BJ (cell line): Measurements from ENCODE around the gene KLHL40. TPM values are rescaled to one million over a fixed set of nuclear protein-coding genes. Genes with fewer than 3 reads are reported as not detected.

Experiments
- CTCF ChIA-PET: fragments of 350-600 bp; formaldehyde crosslinking; extraction: SDS; loops from one replicate; lab custom pipeline; 2021; ENCODE audit warnings: antibody characterized with exemption, inconsistent platforms; lab: Yijun Ruan, JAX
- POLR2A ChIA-PET: fragments of 300-600 bp; sonication (Branson Sonifier 250); formaldehyde crosslinking; extraction: SDS; loops from one replicate; lab custom pipeline; 2021; ENCODE audit warnings: antibody characterized with exemption; lab: Charles Lee
- DNase-seq: peaks from one replicate; pipeline ENCODE4 v3.0.0-alpha.2; 2011; ENCODE audit warnings: low read depth
- H3K27me3 ChIP-seq: 2 replicates; pipeline ENCODE4 v1.6.0; 2011; ENCODE audit warnings: low read length; ENCODE audit not compliant: control insufficient read depth, insufficient read depth
- H3K36me3 ChIP-seq: 2 replicates; pipeline ENCODE4 v1.5.1; 2011; ENCODE audit warnings: low read length; ENCODE audit not compliant: control insufficient read depth, insufficient read depth
- H3K4me3 ChIP-seq: 2 replicates; pipeline ENCODE4 v1.5.1; 2011; ENCODE audit warnings: low read depth, mild to moderate bottlenecking, control low read depth, low read length
- CTCF ChIP-seq: IDR thresholded peaks from 2 replicates; pipeline ENCODE4 v1.5.1; 2011; ENCODE audit warnings: low read depth, mild to moderate bottlenecking, control low read depth, inconsistent platforms, low read length, moderate library complexity; ENCODE audit not compliant: insufficient read depth
- polyA plus RNA-seq: library from polyadenylated mRNA; depleted of rRNA; stranded (reverse); fragments of >200 nt; gene quantifications from 2 replicates; pipeline ENCODE4 v1.2.3, GENCODE V29; 2011

Gene KLHL40
- polyA plus RNA-seq, 1 experiment: not detected

- POLR2A ChIA-PET: no interaction called here
- H3K4me3 ChIP-seq: no peak overlapping the region
- CTCF ChIA-PET: interaction anchor here (0.6 to 2.3 kb wide), 3 partner anchors 12 to 28 kb away, joined by 3 to 5 read pairs (median 4); no protein-coding TSS in a partner anchor
- H3K36me3 ChIP-seq: no peaks in the 10 kb centered on the region
- no peak for DNase-seq
- H3K27me3 ChIP-seq: no peaks in the 10 kb centered on the region; the same call in 1 of the 2 replicates
- TF ChIP-seq CTCF: no peak
Observed at GRCh38 chr3:42731476-42732195, 46.3 kb downstream of the KLHL40 start.

GRCh38 chr3:42732196-42732828 is 47.0 kb downstream of the KLHL40 start:
- ChIA-PET CTCF (interaction anchor here (1.0 to 2.3 kb wide), 2 partner anchors 11 to 27 kb away, joined by 3 to 5 read pairs; no protein-coding TSS in a partner anchor), POLR2A (interaction anchor here (0.5 kb wide), 1 partner anchor 90 kb away, joined by 4 read pairs; no protein-coding TSS in a partner anchor)
- Histone ChIP-seq H3K36me3 (no peaks in the 10 kb centered on the region), H3K4me3 (no peak overlapping the region), H3K27me3 (no peaks in the 10 kb centered on the region; the same call in 1 of the 2 replicates)
- no peak for TF ChIP-seq CTCF
- DNase-seq: no peak

DNA sequence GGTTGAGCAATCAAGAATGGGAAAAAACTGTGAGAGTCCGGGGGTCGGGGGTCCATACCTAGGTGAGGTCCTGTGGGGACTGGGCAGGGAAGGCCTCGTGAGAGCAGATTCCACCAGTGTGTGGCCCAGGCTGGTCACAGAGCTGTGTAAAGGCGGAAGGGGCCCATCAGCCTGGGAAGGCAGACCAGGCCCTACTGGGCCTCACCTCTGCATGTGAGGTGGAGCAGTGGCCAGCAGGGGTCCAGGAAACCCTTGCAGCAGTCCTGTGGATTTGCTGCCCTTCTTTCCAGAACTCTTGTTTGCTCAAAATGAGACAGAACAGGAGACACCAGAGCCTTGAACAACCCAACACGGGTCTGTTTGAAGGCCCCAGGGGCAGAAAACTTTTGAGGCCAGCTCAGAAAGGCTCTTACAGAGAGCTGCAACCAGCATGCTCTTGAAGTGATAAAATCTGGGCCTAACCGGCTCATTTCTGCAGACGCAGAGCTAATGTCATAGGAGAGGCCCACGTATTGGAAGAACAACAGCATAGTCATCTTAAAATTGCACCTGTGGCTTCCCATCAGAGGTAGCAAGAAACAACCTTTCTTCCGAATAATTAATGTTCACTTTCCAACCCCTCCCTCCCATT is 47.6 kb downstream of the KLHL40 start:
- H3K4me3 ChIP-seq: no peak overlapping the region
- H3K27me3 ChIP-seq: no peaks in the 10 kb centered on the region; the same call in 1 of the 2 replicates
- no peaks in the 10 kb centered on the region for H3K36me3 ChIP-seq
- POLR2A ChIA-PET: interaction anchor here (0.5 kb wide), 1 partner anchor 89 kb away, joined by 4 read pairs; no protein-coding TSS in a partner anchor
- TF ChIP-seq CTCF: peak; percentile 27; the same call in 1 of the 2 replicates
- no peak for DNase-seq
- CTCF ChIA-PET: interaction anchor here (0.6 to 2.3 kb wide), 3 partner anchors 11 to 27 kb away, joined by 3 to 5 read pairs (median 4); no protein-coding TSS in a partner anchor

- DNase-seq: no peak
- POLR2A ChIA-PET: no interaction called here
- no peaks in the 10 kb centered on the region for H3K36me3 ChIP-seq
- H3K4me3 ChIP-seq: no peak overlapping the region
- CTCF ChIA-PET: interaction anchor here (0.6 to 2.3 kb wide), 2 partner anchors 10 to 12 kb away, joined by 4 to 5 read pairs; no protein-coding TSS in a partner anchor
- TF ChIP-seq CTCF: no peak
- no peaks in the 10 kb centered on the region; the same call in 1 of the 2 replicates for H3K27me3 ChIP-seq
Observed at GRCh38 chr3:42733501-42734262, 48.3 kb downstream of the KLHL40 start.
